Endothelial cell of umbilical vein (primary cell): Measurements from ENCODE around the gene MMP25. TPM values are rescaled to one million over a fixed set of nuclear protein-coding genes. Genes with fewer than 3 reads are reported as not detected.
A peak's percentile ranks its signal among the peaks of the same experiment; 100 is the strongest.

Source experiments
- BruUV-seq: library from RNA; stranded (reverse); fragments of 400-500 nt; replicated peaks from 2 replicates; lab custom pipeline; 2021; lab: Mats Ljungman, UMichigan
- CTCF ChIA-PET: fragments of 300-600, 350-600 bp; sonication (Branson Sonifier 250); formaldehyde crosslinking; loops from one replicate; lab custom pipeline; 2021; ENCODE audit warnings: antibody characterized with exemption, inconsistent platforms; lab: Charles Lee
- POLR2A ChIA-PET: fragments of 300-600, 350-600 bp; sonication (Branson Sonifier 250); formaldehyde crosslinking; loops from one replicate; lab custom pipeline; 2021; ENCODE audit warnings: antibody characterized with exemption, inconsistent platforms; lab: Charles Lee
- DNase-seq: peaks from one replicate; pipeline ENCODE4 v3.0.0-alpha.2; 2011; ENCODE audit warnings: low read depth, low spot score
- FAIRE-seq: peaks from 2 replicates; lab custom pipeline; 2011; peaks lifted over from hg19 to GRCh38; lab: Jason Lieb, UNC
- H2AFZ ChIP-seq: 2 replicates; pipeline ENCODE4 v1.6.0; 2012; ENCODE audit warnings: low read depth, low read length, control low read depth, inconsistent platforms
- H3K27ac ChIP-seq: 2 replicates; pipeline ENCODE4 v1.5.1; 2011; ENCODE audit warnings: low read depth, mild to moderate bottlenecking, control low read depth, low read length, moderate library complexity; ENCODE audit not compliant: insufficient read depth
- H3K27me3 ChIP-seq, 2 experiments: 2 replicates each; pipeline versions ENCODE4 v1.6.0 to v1.6.1; 2011; ENCODE audit warnings: low read length in 2 of 2, mixed read lengths in 1 of 2; ENCODE audit not compliant: control insufficient read depth in 2 of 2, insufficient read depth in 2 of 2
- H3K36me3 ChIP-seq, 2 experiments: 2 replicates in 1 of 2; 3 replicates in 1 of 2; pipeline ENCODE4 v1.5.1; 2011; ENCODE audit warnings: low read length in 2 of 2, mild to moderate bottlenecking in 1 of 2, moderate library complexity in 1 of 2; ENCODE audit not compliant: control insufficient read depth in 2 of 2, insufficient read depth in 2 of 2; ENCODE audit errors: extremely low read depth in 1 of 2
- H3K4me1 ChIP-seq: 3 replicates; pipeline ENCODE4 v1.5.1; 2011; ENCODE audit warnings: mild to moderate bottlenecking, low read length; ENCODE audit not compliant: control insufficient read depth, insufficient read depth; ENCODE audit errors: extremely low read depth
- H3K4me2 ChIP-seq: 2 replicates; pipeline ENCODE4 v1.6.1; 2011; ENCODE audit warnings: low read length, control low read depth, mixed read lengths; ENCODE audit not compliant: insufficient read depth
- H3K4me3 ChIP-seq, 3 experiments: fragments of 200-600 bp in 1 of 3; sonication (generic), shearing (Covaris generic) in 1 of 3; replicated peaks in 1 of 3; 2 replicates each; pipeline ENCODE4 v1.5.1; 2011 to 2016; ENCODE audit warnings: control low read depth in 3 of 3, low read length in 3 of 3, mild to moderate bottlenecking in 2 of 3, inconsistent platforms in 1 of 3, low read depth in 1 of 3, moderate library complexity in 1 of 3; ENCODE audit not compliant: insufficient read depth in 1 of 3
- H3K79me2 ChIP-seq: 2 replicates; pipeline ENCODE4 v1.6.0; 2012; ENCODE audit warnings: low read length, inconsistent platforms; ENCODE audit not compliant: control insufficient read depth, insufficient read depth
- H3K9ac ChIP-seq: replicated peaks from 2 replicates; pipeline ENCODE3; 2011; ENCODE audit warnings: low read length, control low read depth; ENCODE audit not compliant: insufficient read depth; ENCODE audit errors: extremely low read depth
- H3K9me1 ChIP-seq: replicated peaks from 3 replicates; pipeline ENCODE4 v1.6.0; 2011; ENCODE audit warnings: mild to moderate bottlenecking, low read length; ENCODE audit not compliant: control insufficient read depth, insufficient read depth; ENCODE audit errors: extremely low read depth
- H3K9me3 ChIP-seq: replicated peaks from 2 replicates; pipeline ENCODE4 v1.5.1; 2012; ENCODE audit warnings: low read length, inconsistent platforms; ENCODE audit not compliant: control insufficient read depth, insufficient read depth
- H4K20me1 ChIP-seq: replicated peaks from 2 replicates; pipeline ENCODE3; 2011; ENCODE audit warnings: mild to moderate bottlenecking, low read length; ENCODE audit not compliant: control insufficient read depth, insufficient read depth; ENCODE audit errors: extremely low read depth
- CTCF ChIP-seq, 2 donors: IDR thresholded peaks; 1 replicate in 1 of 2; 2 replicates in 1 of 2; pipeline ENCODE4 v1.5.1; 2011; ENCODE audit warnings: low read length in 2 of 2, mild to moderate bottlenecking in 2 of 2, moderate library complexity in 2 of 2, control low read depth in 1 of 2, inconsistent platforms in 1 of 2, low read depth in 1 of 2; ENCODE audit not compliant: insufficient read depth in 1 of 2; ENCODE audit errors: extremely low read depth in 1 of 2
- EZH2 ChIP-seq: IDR thresholded peaks from 2 replicates; pipeline ENCODE4 v1.6.1; 2012; ENCODE audit warnings: borderline replicate concordance, low read depth, mild to moderate bottlenecking, moderate library complexity, low read length, inconsistent platforms; ENCODE audit not compliant: severe bottlenecking
- FOS ChIP-seq: IDR thresholded peaks from 2 replicates; pipeline ENCODE4 v1.6.1; 2011; ENCODE audit warnings: mild to moderate bottlenecking, low read length, moderate library complexity, borderline replicate concordance; ENCODE audit not compliant: insufficient read depth
- GATA2 ChIP-seq: IDR thresholded peaks from 2 replicates; pipeline ENCODE4 v1.7.0; 2011; ENCODE audit warnings: low read depth, mild to moderate bottlenecking, moderate library complexity, mixed read lengths, low read length; ENCODE audit not compliant: insufficient read length, insufficient read depth
- JUN ChIP-seq: IDR thresholded peaks from 2 replicates; pipeline ENCODE4 v1.6.1; 2011; ENCODE audit warnings: borderline replicate concordance, low read depth; ENCODE audit not compliant: insufficient read length, insufficient read depth
- MAX ChIP-seq: IDR thresholded peaks from 2 replicates; pipeline ENCODE4 v1.6.1; 2011; ENCODE audit not compliant: insufficient read depth, insufficient read length
- MYC ChIP-seq: IDR thresholded peaks from one replicate; pipeline ENCODE4 v1.6.1; 2011; ENCODE audit warnings: mild to moderate bottlenecking, low read depth, low read length
- POLR2A ChIP-seq: IDR thresholded peaks from 2 replicates; pipeline ENCODE4 v1.6.1; 2012; ENCODE audit warnings: low read depth, mild to moderate bottlenecking, control low read depth, low read length
- POLR2AphosphoS5 ChIP-seq: IDR thresholded peaks from 2 replicates; pipeline ENCODE4 v1.6.1; 2012; ENCODE audit warnings: low read depth, mild to moderate bottlenecking, control low read depth, low read length, moderate library complexity; ENCODE audit not compliant: insufficient read depth
- dilution Hi-C: fragments of 300-500 bp; cut with MboI; formaldehyde crosslinking; loops from one replicate; pipeline ENCODE4 v1.15.0; 2019; ENCODE audit warnings: low sequenced_read_pairs; ENCODE audit not compliant: extremely low pct_ligation_motif_present
- intact Hi-C: fragments of 100-400 bp; cut with micrococcal nuclease; formaldehyde crosslinking; loops from one replicate; pipeline ENCODE4 v1.10.0; 2022
- polyA plus RNA-seq, 4 experiments: library from polyadenylated mRNA; depleted of rRNA in 3 of 4; stranded (reverse) in 3 of 4; unstranded in 1 of 4; fragments of >200 nt; gene quantifications; 2 replicates each; pipeline versions ENCODE4 v1.2.1 to v1.2.3, GENCODE V29; 2011 to 2012; ENCODE audit warnings: missing spikeins in 1 of 4
- total RNA-seq: library from RNA; stranded (reverse); gene quantifications from 2 replicates; pipeline ENCODE4 v1.2.3, GENCODE V29; 2021

The MMP25 gene
- total and polyA plus RNA-seq, 2 donors (not counting 3 experiments of a cell fraction or from before 2014, with no cell fraction given) = 0.08 to 0.35 TPM

GRCh38 chr16:3098459-3099394 is 52.4 kb downstream of the MMP25 start, which contains the start of gene ZSCAN10:
Gene ZSCAN10, minus strand, starts transcription at chr16:3099294. Its CDS starts 6,357 bp downstream, at chr16:3092937.
- H3K36me3 ChIP-seq = no peaks in the 10 kb centered on the region
- ChIA-PET CTCF (interaction anchor here (0.6 to 4.8 kb wide), 10 partner anchors 10 to 416 kb away, joined by 3 to 49 read pairs (median 3); partner anchors contain the start of gene KCTD5), POLR2A (interaction anchor here (0.7 kb wide), 1 partner anchor 16 kb away, joined by 6 read pairs; no protein-coding TSS in a partner anchor)
- H2AFZ ChIP-seq = peak within 1 kb of the TSS; percentile 45
- no peaks in the 10 kb centered on the region for H3K9me3 ChIP-seq
- H3K79me2 ChIP-seq = no peaks in the 10 kb centered on the region
- no peak within 1 kb of the TSS for H3K27ac ChIP-seq
- H3K4me1 ChIP-seq = peaks cover 26% of the 10 kb centered on the region
- DNase-seq (no peak), FAIRE-seq (no peak)
- no peaks in the 10 kb centered on the region for H3K9me1 ChIP-seq
- H3K4me3 ChIP-seq = no peak within 1 kb of the TSS
- intact Hi-C loops (no loop called here), dilution Hi-C loops (no loop called here)
- H4K20me1 ChIP-seq = no peaks in the 10 kb centered on the region
- H3K27me3 ChIP-seq = peaks cover 0 to 2% of the 10 kb centered on the region in 2 experiments
- no peak for TF ChIP-seq MYC
- TF ChIP-seq GATA2 = no peak
- no peak for TF ChIP-seq JUN
- no peak for TF ChIP-seq FOS
- TF ChIP-seq POLR2A = no peak
- no peak for TF ChIP-seq CTCF (IDR thresholded peaks at IDR 0.05; ENCODE audit: extremely low read depth in 1 of 2, insufficient read depth in 1 of 2, low read depth in 1 of 2, low read length in 2 of 2)
- no peak for TF ChIP-seq EZH2
- no peak for TF ChIP-seq POLR2AphosphoS5
- no peak for TF ChIP-seq MAX
- no peak within 1 kb of the TSS for H3K9ac ChIP-seq
- BruUV-seq = no TSS peak
- peak within 1 kb of the TSS; percentile 1 for H3K4me2 ChIP-seq
